GM19035 (cell line): Measurements from ENCODE around the gene HOXC5.

ENCODE experiments used
- ATAC-seq: cut with Tn5 transposase; IDR thresholded peaks from one replicate; pipeline ENCODE4 v1.9.1; 2021; ENCODE audit not compliant: unreplicated experiment

HOXC5 gene

DNA sequence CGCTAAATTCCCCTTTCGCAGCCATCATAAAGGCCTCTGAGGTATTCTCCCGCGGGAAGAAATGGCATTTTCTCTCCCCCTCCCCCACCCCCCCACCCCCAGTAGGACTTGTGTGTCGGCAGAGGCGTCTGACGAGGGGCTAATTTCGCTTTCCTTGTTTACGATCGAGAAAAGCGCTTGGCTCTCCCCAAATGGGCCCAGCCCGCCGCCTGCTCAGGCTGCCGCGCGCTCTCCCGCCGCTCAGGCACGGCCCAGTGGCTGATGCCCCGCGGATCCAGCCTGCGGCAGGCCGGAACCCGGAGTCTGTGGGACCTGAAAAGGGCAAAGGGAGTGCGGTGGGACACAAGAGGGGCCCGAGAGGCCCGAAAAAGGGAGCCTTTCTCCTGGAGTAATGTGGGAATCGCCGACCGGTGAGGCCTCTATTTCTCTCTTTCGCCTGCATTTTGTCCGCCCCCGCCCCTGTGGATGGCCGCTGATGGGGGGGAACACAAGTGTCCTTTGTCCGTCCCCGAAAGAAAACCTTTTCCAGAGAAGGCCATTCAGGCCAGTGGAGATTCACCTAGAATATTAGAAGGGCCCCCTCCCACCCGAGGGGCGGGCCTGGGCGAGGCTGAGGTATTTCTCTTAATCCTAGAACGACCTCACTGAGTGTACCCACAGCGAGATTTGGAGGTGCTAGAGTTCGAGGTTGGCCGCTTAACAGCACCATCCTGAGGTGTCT lies 13.6 kb upstream of the HOXC5 start:
- ATAC-seq = no peak

DNA sequence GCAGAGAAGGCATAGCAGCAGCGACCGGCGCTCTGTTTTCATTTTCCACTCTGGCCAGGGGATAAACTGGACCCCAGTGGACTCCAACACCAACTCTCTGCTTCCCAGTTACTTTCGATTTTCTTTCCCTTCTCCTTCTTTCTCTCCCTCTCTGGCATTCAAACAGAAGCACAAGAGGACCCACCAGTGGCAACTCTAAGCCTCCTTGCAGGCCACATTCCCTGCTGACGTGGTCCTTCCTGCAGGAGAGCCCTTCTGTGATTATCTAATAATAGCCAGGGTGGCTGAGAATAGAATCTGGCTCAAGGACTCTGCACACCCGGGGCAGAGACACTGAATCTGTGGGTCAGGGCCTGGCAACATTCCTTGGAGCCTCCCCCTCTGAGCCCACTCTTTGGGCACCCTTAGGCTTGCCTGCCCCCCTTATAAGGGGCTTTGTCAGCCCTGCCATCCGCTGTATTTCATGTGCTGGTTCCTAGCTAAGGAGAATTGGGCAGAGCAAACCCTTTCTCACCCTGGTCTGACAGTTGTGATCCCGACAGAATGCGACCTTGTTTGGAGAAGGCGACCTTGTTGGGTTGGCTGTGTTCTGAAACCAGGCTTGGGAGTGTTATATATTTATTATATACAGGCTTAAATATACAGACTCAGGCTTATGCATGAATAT lies 12.8 kb upstream of the HOXC5 start:
- ATAC-seq = no peak

DNA sequence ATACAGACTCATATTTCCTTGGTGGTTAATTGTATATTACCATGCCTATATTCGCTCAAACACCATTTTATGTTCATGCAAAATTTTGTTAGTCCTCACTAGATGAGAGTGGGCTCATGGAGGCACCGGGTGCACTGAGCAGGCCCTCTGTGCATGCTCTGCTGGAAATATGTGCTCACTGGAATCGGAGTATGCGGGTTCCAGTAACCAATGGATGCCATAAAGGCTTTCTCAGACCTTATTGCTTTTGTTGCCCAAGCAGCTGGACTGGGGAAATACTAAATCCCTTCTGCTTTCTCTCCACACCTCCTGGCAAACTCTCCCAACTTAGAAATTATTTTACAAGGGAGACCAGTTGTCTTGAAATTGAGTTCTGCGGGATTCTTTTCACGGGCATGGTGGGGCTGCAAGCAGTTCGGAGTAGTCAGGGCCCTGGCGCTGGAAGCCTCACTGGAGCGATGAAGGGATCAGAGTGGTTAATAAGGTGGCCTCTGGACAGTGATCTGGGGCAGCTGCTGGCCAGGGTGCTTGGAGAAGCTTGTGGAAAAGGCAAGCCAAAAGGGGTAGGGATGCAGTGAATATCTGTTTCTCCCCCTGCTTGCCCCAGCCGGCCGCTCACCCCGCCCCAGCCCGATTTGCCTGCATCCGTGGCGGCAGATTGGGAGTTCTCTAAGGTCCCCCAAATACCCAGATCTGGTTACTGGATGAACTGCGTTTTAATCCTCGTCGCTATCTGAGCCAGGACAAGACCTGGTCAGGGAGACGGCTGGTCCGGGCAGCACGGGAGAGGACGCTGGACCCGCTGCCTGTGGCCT lies 12.1 kb upstream of the HOXC5 start:
- no peak for ATAC-seq

DNA sequence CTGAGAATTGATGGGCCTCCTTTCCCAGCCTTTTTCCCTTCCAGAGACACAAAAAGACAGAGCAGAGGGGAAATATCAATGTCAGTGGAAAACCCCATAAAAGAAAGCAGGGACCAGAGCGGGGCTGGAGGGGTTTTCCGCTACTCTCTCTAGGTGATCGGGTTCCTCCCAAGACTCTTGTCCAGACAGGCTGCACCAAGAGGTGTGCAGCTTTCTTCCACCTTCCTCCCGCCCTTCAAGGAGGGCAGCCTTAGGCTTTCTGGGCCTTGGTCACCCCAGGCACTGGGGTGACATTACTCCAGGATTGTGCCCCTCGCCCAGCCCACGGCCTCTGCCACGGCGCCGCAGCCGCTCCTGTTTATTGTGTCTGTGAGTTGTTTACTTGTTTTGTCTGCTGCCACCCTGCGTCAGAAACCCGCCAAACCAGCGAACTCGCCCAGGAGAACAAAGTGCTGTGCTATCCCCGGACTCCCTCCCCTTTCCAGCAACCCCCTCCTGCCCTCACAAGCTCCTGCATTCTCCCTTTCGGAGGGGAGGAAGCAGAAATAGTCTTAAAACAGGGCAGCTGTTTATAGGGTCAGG lies 11.3 kb upstream of the HOXC5 start:
- ATAC-seq = no peak

DNA sequence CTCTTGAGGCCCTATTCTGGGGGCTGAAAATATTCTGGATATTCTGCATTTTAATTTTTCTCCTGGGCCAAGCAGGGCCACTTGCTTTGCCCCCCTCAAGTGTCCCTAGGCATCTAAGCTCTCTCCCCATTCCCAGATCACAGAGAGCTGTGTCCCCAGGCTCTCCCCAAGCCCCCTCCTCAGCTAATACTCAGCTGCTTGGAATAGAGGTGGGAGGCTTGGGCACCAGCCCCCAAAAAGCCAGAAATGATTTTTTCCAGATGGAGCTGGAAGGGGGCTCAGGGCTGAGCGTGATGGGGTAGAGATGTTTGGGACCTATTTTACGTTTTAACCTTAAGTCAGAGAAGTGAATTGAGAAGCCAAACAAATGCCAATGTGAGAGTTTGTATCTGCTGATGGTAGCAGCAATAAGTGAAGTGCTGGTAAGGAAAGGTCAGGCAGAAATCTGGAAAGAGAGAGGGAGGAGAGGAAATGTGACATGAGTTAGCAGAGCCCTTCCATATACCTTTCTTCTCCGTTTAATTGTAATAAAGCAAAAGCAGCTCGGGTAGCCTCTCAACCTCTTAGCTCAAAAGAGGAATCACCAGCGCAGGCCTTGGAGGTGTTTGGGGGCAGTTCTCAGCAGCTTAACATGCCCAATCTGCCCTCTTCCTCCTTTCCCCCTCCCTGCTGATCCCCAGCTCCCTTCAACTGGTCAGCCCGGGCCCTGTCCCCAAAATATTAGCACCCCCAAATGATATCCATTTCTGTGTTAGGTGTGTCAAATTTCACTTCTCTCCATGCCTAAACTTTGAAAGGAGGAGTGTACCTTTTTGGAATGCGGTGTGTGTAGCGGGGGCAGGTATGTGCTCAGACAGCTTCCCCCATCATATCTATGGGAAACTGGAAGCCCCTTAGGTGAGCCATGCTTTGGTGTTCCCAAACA lies 9.6 kb upstream of the HOXC5 start:
- no peak for ATAC-seq

DNA sequence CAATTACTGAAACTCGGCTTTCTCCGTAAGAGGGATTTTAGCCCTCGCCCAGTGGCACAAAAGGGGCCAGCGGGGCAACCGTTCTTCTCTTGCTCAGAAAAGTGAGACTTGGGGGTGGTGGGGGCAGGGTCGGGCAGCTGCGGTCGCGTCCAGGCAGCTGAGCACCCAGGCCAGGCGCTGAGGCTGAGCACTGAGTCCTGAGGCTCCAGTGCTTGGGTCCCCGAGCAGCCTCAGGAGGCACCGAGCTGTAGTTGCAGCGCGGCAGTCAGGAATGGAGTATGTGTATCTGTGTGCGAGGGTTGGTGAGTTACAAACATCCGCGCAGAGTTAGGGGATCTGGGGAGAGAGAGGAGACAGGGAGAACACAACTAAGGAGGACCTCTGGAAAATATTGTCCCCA lies 8.7 kb upstream of the HOXC5 start:
- no peak for ATAC-seq

DNA sequence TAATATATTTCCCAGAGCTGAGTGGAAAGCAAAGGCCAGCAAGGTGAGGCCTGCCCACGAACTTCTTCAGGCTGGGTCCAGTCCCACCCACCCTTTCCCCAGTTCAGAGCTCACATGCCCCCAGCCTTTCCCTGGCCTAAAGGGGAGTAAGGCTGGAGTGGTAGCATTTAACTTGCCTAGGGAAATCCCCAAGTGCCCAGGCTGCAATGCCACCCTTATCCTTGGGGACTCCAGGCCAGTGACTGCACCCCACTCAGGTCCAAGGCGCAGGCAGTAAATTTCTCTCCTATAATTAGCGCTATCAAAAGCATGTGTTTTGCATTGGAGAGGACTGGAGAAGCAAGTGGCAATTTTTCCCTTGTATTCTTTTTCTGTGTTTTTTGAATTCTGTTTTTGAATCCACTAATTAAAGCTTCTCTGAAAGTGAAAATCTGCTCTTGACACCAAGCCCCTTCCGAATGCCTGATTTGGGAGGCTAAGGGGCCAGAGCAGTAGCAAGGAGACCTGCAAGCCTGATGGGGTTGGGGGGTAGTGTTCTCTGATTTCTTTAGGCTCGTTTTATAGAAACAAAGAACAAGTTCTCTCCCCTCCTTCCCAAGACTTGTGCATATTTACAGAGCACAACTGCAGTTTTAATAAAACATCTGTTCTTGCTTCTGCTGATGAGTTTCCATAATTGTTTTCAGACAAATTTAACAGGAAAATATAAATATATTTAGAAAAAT lies 8.1 kb upstream of the HOXC5 start:
- ATAC-seq = no peak

DNA sequence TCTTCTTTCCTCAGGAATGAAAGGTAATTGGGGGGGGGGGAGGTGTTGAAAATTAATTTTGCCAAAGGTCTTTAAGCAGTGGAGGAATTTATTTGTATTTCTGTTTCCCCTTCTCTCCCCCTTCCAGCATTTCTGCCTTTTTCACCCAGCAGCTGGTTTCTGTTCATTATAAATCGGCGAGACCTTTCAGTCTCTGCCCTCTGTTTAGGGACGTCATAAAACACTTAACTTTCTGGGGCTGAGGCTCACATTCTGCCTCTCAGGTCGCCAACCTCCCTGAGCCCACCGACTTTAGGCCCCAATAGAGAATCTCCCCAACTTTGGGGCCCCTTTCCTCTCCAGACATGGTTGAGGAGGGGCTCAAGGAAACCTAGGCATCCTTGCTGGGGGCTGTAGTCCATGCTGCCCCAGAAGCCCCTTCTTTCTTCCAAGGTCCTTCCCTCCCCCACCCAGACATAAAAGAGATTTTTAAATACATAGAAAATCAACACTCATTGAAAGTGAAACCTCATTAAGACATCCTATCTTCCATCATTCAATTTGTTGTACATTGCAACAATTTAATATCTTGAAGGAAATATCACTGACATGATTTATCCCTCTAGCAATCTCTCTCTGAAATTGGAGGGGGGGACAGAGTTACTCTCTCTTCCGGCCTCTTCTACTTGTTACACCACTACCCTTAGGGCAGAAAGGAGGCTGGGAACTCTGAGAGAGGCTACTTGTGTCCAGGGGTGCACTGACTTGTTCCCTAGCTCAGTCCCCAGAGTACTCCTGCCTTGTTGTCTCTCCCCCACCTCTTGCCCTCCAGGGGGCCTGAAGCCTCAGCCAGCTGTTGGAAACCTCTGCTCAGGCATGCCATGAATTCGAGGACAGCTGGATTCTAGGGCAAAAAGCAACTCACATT lies 7.1 kb upstream of the HOXC5 start:
- no peak for ATAC-seq

DNA sequence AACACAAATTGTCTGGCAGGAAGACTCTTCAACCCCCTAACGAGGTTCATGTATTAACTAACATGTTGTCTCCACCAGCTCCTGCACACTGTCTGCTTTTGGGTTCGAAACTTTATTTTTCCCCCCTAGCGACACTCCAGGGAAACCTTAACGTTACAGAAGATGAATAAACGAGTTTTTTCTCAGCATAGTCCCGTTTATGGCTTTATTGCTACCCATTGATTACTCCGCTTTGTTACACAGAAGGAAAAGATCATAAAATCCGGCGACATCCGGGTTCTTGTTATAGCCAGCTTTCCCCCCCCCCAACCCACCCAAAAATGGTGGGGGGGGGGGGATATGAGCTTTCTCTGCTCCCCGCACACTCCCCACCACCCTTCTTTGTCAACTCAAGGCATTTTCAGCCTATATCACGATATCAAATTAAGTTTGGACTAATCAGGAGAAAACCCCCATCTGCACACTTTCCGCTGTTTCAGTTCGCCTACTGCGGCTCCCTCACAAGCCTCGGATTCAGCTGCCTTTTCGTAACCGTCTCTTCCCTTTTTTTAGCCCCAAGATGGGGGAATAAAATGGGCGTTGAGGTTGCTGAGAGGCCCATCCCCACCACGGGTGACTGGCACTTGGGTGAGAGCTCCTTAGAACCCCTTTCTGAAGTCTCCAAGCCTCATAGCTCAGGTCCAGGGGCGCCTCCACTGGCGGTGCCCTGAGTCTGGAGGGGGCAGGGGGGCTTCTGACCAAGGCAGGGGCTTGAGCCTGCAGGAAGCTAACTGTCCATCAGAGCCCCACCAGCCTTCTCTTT lies 6.0 kb upstream of the HOXC5 start:
- ATAC-seq = no peak

DNA sequence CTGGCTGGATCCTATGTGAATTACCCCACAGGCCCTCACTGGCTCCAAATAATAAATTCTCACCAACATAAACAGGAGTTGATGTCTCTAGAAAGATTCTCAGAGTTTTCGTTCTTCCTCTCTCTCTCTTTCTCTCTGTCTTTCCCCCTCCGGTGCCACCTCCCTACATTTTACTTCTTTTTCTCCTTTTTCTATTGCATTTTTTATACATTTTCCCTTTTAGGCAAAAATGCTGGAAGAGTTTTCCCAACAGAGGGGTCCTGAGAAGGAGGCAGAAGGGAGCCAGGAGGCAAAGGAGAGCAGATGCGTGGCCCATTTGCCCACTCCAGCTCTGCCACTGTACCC lies 5.4 kb upstream of the HOXC5 start:
- no peak for ATAC-seq

DNA sequence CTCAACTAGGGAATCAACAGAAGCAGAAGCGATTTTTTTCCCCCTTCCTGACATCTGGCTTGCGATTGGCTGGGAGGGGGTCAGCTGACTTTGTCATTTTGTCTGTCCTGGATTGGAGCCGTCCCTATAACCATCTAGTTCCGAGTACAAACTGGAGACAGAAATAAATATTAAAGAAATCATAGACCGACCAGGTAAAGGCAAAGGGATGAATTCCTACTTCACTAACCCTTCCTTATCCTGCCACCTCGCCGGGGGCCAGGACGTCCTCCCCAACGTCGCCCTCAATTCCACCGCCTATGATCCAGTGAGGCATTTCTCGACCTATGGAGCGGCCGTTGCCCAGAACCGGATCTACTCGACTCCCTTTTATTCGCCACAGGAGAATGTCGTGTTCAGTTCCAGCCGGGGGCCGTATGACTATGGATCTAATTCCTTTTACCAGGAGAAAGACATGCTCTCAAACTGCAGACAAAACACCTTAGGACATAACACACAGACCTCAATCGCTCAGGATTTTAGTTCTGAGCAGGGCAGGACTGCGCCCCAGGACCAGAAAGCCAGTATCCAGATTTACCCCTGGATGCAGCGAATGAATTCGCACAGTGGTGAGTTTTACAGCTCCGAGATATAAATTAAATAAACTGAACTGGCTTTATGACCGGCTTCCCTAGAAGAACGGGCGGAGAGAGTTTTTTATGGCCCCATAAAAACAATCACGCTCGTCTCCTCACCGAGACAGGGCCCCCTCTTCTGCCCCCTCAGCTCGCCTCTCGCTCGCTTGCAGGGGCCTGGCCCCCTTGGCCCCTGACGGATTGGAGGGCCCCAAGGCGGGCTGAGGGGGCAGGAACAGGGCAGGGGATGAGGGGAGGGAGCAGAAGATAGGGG lies 4.3 kb upstream of the HOXC5 start, which contains the start of gene HOXC6:
Gene HOXC6, plus strand, starts transcription at position 127 of the 888 bp plus-strand sequence. Its CDS starts 82 bp downstream, at position 209.
- ATAC-seq = no peak

DNA sequence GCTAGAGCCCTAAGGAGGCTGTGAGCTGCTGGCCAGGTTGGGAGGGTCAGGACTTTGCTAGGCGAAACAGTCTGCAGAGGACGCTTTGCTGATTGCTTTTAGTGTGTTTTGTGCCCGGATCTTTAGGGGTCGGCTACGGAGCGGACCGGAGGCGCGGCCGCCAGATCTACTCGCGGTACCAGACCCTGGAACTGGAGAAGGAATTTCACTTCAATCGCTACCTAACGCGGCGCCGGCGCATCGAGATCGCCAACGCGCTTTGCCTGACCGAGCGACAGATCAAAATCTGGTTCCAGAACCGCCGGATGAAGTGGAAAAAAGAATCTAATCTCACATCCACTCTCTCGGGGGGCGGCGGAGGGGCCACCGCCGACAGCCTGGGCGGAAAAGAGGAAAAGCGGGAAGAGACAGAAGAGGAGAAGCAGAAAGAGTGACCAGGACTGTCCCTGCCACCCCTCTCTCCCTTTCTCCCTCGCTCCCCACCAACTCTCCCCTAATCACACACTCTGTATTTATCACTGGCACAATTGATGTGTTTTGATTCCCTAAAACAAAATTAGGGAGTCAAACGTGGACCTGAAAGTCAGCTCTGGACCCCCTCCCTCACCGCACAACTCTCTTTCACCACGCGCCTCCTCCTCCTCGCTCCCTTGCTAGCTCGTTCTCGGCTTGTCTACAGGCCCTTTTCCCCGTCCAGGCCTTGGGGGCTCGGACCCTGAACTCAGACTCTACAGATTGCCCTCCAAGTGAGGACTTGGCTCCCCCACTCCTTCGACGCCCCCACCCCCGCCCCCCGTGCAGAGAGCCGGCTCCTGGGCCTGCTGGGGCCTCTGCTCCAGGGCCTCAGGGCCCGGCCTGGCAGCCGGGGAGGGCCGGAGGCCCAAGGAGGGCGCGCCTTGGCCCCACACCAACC lies 3.1 kb upstream of the HOXC5 start:
- no peak for ATAC-seq

DNA sequence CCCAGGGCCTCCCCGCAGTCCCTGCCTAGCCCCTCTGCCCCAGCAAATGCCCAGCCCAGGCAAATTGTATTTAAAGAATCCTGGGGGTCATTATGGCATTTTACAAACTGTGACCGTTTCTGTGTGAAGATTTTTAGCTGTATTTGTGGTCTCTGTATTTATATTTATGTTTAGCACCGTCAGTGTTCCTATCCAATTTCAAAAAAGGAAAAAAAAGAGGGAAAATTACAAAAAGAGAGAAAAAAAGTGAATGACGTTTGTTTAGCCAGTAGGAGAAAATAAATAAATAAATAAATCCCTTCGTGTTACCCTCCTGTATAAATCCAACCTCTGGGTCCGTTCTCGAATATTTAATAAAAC lies 2.4 kb upstream of the HOXC5 start:
- no peak for ATAC-seq

DNA sequence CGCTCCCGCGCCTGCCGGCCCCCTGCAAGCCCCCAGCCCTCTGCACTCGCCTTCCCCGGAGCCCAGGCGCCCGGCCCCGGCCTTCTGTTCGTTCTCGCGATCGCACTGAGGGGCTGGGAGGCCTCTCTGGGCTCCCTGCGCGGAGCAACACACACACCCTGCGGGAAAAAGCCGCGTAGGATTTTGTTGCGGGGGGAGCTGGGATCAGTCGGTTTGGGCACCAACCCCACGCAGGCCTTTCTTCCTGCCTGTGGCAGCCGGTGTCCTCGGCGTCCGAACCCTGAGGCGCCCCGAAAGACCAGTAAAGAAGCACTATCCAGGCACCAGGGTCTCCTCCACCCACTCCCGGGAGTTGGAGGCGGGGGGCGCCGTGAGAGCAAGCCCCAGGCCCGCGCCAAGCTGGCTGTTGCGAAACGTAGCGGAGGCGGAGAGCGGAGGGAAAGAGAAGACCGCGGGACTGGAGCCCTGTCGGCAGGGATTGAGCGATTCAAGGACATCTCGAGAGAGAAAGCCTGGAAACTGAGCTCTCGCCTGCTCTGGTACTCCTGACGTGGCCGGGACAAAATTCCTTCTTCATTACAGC lies 1.9 kb upstream of the HOXC5 start:
- ATAC-seq = no peak

DNA sequence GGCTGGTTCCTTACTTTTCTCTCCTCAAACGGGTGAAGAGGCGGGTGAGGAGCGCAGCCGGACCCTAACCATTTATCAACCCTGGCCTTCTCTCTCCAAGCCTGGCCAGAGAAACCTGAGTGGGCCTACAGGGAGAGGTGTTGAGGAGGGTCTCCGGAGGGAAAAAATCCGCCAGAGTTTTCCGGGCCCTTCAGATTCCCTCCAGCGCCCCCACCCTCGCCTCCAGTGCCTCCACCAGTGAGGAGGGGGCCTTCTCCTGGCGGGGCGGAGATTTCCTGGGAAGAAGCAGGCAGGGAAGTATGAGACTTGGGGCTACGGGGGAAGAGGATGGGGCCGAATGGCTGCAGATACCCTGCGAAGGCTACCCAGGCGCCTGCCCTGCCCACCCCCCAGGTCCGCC lies 1.4 kb upstream of the HOXC5 start:
- no peak for ATAC-seq
